MG63 (cell line): ENCODE results near the gene DNASE2B. TPM values are rescaled to one million over a fixed set of nuclear protein-coding genes. Genes with fewer than 3 reads are reported as not detected.
A peak's percentile ranks its signal among the peaks of the same experiment; 100 is the strongest.

Source experiments
- DNase-seq: peaks from one replicate; pipeline ENCODE4 v3.0.0-alpha.2; 2020
- H3K27me3 ChIP-seq: fragments of 250-450 bp; sonication (Bioruptor Pico); 2 replicates; pipeline ENCODE4 v1.5.1; 2020; ENCODE audit warnings: mild to moderate bottlenecking, moderate library complexity
- H3K36me3 ChIP-seq: fragments of 250-450 bp; sonication (Bioruptor Pico); 2 replicates; pipeline ENCODE4 v1.5.1; 2020; ENCODE audit warnings: mild to moderate bottlenecking, moderate library complexity
- H3K4me3 ChIP-seq: fragments of 250-450 bp; sonication (Bioruptor Pico); 2 replicates; pipeline ENCODE4 v1.5.1; 2020; ENCODE audit warnings: mild to moderate bottlenecking, moderate library complexity
- H3K9me3 ChIP-seq: fragments of 250-450 bp; sonication (Bioruptor Pico); 2 replicates; pipeline ENCODE4 v1.5.1; 2020; ENCODE audit warnings: mild to moderate bottlenecking, moderate library complexity
- total RNA-seq: library from RNA; depleted of rRNA; stranded (reverse); fragments of >200 nt; shearing (Covaris generic); gene quantifications from 2 replicates; pipeline ENCODE4 v1.2.3, GENCODE V29; 2014; ENCODE audit warnings: low replicate concordance

Gene DNASE2B
- total RNA-seq, 1 experiment from 2014 or later = not detected

DNA sequence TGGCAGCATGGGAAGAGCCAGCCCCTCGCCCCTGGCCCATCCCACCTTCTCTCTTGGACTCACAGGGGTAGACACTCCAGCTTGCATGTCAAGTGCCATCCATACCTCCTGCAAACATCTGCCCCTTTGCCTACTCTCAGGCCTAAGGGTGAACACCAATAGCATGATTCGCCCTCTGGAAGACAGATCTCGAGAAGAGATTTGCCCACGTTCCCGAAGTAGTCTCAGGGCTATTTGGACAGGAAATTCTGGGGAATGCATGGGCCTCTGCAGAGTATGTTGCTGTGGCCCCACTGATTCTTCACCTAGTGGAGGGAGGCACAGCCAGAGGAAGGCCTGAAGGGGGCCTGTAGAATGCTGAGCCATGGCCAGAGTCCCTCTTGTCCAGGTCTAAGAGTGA lies 29.8 kb upstream of the DNASE2B start:
- Histone ChIP-seq H3K36me3 (no peaks in the 10 kb centered on the region), H3K9me3 (no peaks in the 10 kb centered on the region), H3K27me3 (no peaks in the 10 kb centered on the region), H3K4me3 (no peak overlapping the region)
- DNase-seq = no peak

DNA sequence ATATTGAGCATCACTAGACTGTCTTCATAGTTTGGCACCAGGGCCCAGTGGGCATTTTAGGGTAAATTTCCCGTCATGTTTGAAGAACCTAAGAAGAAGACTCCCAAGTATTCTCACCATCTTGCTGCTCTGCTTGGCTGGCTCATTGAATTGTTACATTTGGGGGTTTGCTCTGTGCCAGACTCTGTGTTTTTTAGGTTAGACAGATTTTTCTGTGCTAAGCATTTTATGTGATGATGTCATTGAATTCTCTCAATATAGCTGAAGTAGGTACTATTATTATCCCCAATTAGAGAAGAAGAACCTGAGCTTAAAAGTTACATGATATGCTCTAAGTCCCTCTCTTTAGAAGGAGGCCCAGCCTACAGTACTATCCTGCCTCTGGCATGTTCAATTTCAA lies 28.0 kb upstream of the DNASE2B start:
- no peaks in the 10 kb centered on the region for H3K27me3 ChIP-seq
- H3K36me3 ChIP-seq = no peaks in the 10 kb centered on the region
- H3K9me3 ChIP-seq = no peaks in the 10 kb centered on the region
- H3K4me3 ChIP-seq = no peak overlapping the region
- no peak for DNase-seq

GRCh38 chr1:84370831-84371394 lies 27.4 kb upstream of the DNASE2B start:
- no peaks in the 10 kb centered on the region for H3K9me3 ChIP-seq
- H3K36me3 ChIP-seq = no peaks in the 10 kb centered on the region
- H3K4me3 ChIP-seq = no peak overlapping the region
- H3K27me3 ChIP-seq = no peaks in the 10 kb centered on the region
- no peak for DNase-seq

DNA sequence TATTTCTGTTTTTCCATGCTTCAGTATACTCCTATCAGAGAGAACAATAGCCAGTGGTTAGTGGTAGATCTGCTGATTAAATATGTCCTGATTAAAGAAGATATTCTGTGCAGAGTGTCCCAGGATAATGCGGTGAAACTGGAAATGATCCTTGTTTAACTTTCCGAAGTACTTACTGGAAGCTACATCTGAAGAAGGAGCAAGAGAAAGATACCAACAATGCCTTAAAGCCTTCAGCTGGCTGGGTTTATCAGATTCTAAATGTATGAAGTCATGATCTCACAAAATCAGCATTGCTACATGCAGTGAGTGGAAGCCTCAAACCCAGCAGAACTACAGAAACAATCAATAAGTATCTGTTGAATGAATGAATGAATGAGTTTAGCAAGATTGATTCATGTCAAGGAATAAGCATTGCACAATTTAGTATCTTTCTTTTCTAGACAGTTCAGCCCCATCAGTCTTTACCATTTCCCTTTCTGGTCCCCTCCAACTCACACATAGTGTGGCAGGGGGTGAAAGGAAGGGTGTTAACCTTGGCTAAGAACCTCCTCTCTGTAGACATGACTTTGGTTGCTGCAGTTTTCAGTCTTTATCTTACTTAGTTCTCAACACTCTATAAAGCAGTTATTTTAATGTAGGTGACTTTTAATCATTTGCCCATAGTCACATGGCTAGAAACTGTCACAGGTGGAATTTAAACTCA lies 24.7 kb upstream of the DNASE2B start:
- no peaks in the 10 kb centered on the region for H3K36me3 ChIP-seq
- no peak overlapping the region for H3K4me3 ChIP-seq
- H3K9me3 ChIP-seq = no peaks in the 10 kb centered on the region
- H3K27me3 ChIP-seq = no peaks in the 10 kb centered on the region
- DNase-seq = no peak

GRCh38 chr1:84374991-84375696 lies 23.1 kb upstream of the DNASE2B start:
- Histone ChIP-seq H3K27me3 (no peaks in the 10 kb centered on the region), H3K9me3 (no peaks in the 10 kb centered on the region), H3K36me3 (no peaks in the 10 kb centered on the region), H3K4me3 (no peak overlapping the region)
- peak; percentile 24 for DNase-seq

DNA sequence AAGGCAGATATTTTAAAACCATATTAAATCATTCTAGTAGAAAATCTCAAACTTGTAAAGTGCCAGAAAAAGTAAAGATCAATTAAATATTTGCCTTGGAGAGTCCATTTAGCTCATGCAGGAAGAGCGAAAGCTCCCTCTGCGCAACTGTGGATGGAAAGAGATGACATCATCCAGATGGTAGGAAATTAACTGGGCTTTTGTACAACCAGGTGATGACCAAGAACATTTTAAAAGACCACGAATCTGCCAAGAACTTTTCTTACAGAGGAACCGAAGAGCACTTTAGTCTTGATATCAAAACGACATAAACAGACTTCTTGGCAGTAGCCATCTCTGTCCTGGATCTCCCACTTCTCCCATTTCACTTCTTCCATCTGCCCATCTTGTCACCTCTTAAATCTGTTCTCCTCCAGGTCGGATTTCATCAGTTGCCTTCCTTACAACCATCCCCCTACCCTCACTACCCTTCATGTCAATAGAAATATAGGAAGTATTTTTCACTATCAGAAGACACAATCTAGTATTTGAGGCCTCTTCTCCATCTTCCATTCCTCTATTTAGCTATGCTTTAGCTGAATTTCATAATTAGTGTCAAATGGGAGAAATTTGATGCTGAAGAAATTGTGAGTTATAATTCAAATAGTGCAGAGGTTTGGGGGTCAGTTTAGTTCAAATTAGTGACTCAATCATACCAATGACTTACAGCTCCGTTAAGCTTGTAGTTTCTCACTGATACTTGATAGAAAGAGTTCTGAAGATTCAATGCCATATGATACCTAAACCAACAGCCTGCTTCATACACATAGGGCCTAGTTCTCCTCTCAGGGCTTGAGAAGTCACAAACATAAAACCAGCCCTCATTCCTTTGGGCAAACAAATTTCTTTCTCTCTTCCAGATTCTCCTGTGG lies 22.0 kb upstream of the DNASE2B start:
- Histone ChIP-seq H3K4me3 (no peak overlapping the region), H3K27me3 (no peaks in the 10 kb centered on the region), H3K9me3 (no peaks in the 10 kb centered on the region), H3K36me3 (no peaks in the 10 kb centered on the region)
- no peak for DNase-seq

GRCh38 chr1:84377480-84378095 lies 20.7 kb upstream of the DNASE2B start:
- H3K9me3 ChIP-seq = no peaks in the 10 kb centered on the region
- no peaks in the 10 kb centered on the region for H3K27me3 ChIP-seq
- DNase-seq = peak; percentile 72
- H3K4me3 ChIP-seq = no peak overlapping the region
- no peaks in the 10 kb centered on the region for H3K36me3 ChIP-seq

DNA sequence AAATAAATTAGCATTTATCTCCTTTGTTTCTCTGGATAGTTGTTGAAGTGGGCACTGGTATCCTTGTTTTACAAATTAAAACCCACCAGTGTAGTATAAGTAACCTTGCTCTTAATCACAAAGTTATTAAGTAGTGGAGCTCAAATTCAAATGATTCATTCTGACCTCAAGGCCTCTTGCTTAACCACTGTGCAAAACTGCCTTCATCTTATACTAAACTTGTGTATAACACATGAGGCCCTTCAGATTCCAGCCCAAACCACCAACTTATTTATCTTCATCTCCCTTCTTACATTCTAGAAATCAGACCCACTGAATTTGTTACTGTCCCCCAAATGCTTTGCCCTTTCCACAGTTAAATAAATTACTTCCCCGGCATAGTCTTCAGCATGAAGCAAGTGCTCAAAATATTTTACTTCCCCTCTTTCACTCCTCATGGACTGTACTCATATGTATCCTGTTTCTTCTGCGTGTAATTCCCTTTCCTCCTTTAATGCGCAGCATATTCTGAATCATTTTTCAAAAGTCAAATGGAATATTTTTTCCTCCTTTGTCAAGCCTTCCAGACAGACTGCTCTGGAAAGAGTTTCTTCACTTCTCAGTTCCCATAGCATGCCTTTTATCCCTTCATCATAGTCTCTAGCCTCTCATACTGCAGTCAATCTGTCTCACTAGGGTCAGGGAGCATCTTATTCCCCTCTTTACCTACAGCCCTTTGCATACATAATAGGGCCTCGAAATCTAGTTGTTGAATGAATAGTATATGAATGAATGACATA lies 19.0 kb upstream of the DNASE2B start:
- no peak overlapping the region for H3K4me3 ChIP-seq
- DNase-seq = no peak
- H3K27me3 ChIP-seq = no peaks in the 10 kb centered on the region
- no peaks in the 10 kb centered on the region for H3K36me3 ChIP-seq
- no peaks in the 10 kb centered on the region for H3K9me3 ChIP-seq

DNA sequence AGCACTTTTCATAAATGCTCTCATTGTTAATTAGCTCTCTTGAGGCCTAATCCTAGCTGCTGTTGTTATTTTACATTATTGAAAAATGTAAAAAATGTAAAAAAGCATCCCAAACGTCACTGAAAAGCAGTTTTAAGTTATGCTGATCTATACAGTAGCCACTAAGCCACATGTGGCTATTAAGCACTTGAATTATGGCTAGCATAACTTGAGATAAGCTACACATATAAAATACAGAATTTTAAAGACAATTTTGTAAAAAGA lies 18.4 kb upstream of the DNASE2B start:
- DNase-seq = no peak
- Histone ChIP-seq H3K9me3 (no peaks in the 10 kb centered on the region), H3K4me3 (no peak overlapping the region), H3K36me3 (no peaks in the 10 kb centered on the region), H3K27me3 (no peaks in the 10 kb centered on the region)

DNA sequence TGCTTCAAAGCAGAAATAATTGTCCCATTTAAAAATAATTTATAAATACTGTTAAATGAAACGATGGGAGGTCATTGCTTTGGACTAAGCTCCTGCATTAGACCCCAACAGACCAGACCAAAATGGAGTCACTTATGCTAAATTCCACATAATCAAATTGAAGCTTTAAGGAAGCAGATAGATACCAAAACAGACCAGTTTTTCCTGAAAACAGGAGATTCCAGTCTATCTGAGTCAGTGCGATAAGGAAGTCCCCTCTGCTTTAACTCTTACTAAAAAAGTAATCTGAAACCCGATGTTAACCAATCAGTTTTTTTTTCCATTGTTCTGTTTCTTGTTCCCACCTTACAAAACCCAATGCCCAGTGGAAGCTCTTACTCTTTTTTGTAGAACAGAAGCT lies 16.2 kb upstream of the DNASE2B start:
- Histone ChIP-seq H3K36me3 (no peaks in the 10 kb centered on the region), H3K27me3 (no peaks in the 10 kb centered on the region), H3K4me3 (no peak overlapping the region), H3K9me3 (no peaks in the 10 kb centered on the region)
- no peak for DNase-seq

DNA sequence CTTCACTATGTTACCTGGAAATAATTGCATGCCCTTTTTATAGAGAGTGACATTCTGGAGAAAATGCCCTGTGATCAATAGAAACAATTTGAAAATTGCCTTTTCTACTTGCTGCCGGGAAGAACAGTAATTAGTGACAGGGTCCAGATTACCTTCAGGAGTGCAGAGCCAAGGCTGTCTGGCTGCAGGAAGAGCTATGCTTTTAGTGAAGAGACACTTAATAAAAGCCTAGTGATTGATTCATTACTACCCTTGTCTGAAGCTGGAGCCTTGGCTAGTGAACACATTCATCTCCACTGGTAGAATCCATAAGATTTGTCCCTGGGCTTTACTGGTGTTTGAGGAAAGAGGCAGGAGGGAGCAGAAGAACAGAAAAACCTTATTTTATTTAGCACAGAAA lies 12.9 kb upstream of the DNASE2B start:
- Histone ChIP-seq H3K27me3 (no peaks in the 10 kb centered on the region), H3K36me3 (no peaks in the 10 kb centered on the region), H3K4me3 (no peak overlapping the region), H3K9me3 (no peaks in the 10 kb centered on the region)
- DNase-seq = no peak

- Histone ChIP-seq H3K27me3 (no peaks in the 10 kb centered on the region), H3K36me3 (no peaks in the 10 kb centered on the region), H3K4me3 (no peak overlapping the region), H3K9me3 (no peaks in the 10 kb centered on the region)
- no peak for DNase-seq
Observed at GRCh38 chr1:84386716-84387479, 11.4 kb upstream of the DNASE2B start.

DNA sequence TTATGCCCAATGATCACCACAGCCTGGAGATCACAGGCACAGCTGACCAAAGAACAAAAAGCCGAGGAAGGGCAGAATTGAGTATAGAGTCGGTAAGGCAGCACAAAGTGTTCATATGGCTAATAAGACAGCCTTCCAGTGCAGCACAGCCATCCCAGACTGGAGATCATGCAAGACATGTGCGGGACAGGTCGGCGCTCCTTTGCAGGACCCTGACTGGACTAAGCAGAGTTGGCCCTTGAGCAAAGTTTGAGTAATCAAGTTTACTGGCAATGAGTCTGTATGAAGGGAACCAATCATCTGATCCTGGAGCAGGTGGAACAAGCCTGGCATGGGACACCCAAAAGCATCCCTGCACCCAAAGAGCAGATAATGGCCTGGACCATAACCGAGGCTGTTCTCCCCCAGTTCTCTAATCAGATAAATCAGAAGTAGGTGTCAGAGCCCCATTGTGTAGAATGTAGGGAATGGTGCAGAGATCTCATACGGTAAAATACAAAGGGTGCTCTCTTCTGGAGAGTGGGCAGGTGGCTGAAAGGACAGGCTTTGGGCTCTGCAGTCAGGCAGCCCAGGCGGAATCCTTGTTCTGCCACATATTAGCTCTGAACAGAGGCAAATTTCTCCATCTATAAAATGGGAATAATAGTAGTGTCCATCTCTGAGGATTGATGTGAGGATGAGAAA lies 10.7 kb upstream of the DNASE2B start:
- no peaks in the 10 kb centered on the region for H3K36me3 ChIP-seq
- H3K4me3 ChIP-seq = no peak overlapping the region
- DNase-seq = no peak
- H3K9me3 ChIP-seq = no peaks in the 10 kb centered on the region
- no peaks in the 10 kb centered on the region for H3K27me3 ChIP-seq

GRCh38 chr1:84390226-84390625 lies 8.1 kb upstream of the DNASE2B start:
- Histone ChIP-seq H3K36me3 (no peaks in the 10 kb centered on the region), H3K27me3 (no peaks in the 10 kb centered on the region), H3K9me3 (no peaks in the 10 kb centered on the region), H3K4me3 (no peak overlapping the region)
- no peak for DNase-seq

DNA sequence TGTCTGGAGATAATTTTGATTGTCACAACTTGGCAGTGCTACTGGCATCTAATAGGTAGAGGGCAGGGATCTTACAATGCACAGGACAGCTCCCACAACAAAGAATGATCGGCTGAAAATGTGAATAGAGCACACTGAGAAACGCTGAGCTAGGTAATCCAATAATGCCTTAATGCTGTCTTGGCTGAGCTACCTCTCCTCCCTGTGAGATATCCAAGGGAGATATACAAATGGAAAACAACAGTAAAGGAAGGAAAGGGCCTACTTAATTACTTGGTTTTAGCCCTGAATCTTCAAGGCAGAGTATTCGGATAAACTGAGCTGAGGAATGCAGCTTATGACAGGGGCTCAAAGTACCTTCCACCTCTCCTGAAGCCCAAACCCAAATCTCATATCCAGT lies 2.9 kb downstream of the DNASE2B start:
- Histone ChIP-seq H3K9me3 (no peaks in the 10 kb centered on the region), H3K27me3 (no peaks in the 10 kb centered on the region), H3K36me3 (no peaks in the 10 kb centered on the region), H3K4me3 (no peak overlapping the region)
- no peak for DNase-seq
